ENCODE results near the gene PYGM.

PYGM gene

DNA sequence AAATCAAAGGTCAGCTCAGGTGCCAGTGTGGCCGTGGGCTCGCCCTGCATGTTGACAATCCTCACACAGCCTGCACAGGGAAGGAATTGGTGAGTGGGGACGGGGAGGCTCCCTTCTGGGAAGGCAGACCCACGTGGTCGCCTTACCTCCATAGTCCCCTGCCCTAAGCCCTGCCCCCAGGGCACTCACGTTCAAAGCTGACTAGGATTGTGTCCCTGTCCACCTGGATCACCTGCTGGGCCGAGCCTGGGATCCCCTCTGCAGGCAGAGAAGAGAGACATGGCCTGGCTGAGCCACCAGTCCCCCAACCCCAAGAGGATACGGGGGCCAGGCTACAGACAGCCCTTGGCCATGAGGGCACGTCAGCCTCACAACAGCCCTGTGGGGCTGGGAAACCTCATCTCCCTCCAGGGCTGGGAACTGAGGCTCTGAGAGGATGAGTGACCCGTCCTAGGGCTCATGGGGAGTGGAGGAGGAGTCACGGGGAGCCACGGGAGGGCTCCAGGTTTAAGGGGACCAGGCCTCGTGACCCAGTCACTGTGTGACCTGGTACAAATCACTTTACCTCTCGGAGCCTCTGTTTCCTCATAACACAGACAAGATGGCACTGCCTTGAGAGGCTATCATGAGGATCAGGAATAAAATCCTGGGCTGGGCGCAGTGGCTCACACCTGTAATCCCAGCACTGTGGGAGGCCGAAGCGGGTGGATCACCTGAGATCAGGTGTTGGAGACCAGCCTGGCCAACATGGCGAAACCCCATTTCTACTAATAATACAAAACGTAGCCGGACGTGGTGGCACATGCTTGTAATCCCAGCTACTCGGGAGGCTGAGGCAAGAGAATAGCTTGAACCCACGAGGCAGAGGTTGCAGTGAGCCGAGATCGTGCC, 30.7 kb upstream of the PYGM start:
- no peak for DNase-seq

- no peak for DNase-seq
Measured at GRCh38 chr11:64789331-64790204, 29.8 kb upstream of the PYGM start.

GRCh38 chr11:64788321-64789215, 28.8 kb upstream of the PYGM start:
- DNase-seq = no peak

- peak; percentile 63 for DNase-seq
Measured at GRCh38 chr11:64787526-64788320, 27.9 kb upstream of the PYGM start.

DNA sequence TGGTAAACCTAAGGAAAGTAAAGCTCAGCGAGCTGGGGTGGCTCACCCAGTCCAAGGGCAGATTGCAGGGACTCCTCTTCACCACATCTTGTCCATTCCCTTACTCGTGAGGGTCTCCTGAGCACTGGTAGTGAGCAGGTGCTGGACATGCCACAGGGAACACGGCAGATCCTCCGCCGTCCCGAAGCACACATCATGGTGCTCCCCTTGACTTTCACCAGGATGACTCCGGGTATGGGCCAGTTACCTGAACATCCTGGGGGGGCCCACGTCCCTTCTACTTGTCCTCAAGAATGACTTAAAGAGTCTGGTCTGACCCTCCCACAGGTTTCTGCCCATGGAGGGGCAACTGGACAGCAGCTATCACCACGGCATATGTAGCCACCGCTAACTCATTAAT, 26.5 kb upstream of the PYGM start:
- DNase-seq = no peak

DNA sequence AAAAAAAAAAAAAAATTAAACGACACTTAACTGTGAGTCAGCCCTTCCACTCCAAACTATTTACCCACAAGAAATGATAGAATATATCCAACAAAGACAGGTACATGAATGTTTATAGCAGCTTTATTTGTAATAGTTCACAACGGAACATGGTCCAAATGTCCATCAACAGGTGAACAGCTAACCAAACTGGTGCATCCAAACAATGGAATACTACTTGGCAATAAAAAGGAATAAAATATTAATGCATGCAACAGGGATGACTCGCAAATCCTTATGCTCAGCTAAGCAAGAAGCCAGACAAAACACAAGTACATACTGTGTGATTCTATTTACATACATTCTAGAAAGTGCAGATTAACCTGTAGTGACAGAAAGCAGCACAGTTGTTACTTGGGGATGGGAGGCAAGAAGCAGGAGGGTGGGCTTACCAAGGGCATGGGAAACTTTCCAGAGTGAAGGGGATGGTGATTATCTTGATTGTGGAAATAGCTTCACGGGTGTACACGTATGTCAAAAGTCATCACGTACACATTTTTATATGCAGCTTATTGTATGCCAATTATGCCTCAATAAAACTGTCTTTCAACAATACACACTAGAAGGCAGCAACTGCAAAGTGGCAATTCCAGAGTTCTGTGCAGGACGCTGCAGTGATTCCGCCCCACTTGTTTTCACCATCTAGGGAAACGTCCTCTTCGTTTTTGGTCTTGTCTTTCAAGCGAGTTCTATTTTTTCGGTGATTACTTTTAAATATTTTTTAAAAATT, 25.2 kb upstream of the PYGM start:
- no peak for DNase-seq

- peak; percentile 96 for DNase-seq
Measured at GRCh38 chr11:64778473-64779298, 18.9 kb upstream of the PYGM start, which contains the start of gene SF1. SF1 (minus strand) TSS chr11:64778542; CDS start chr11:64778392, 150 bp downstream.

GRCh38 chr11:64778223-64778472, 18.4 kb upstream of the PYGM start:
- DNase-seq = no peak

DNA sequence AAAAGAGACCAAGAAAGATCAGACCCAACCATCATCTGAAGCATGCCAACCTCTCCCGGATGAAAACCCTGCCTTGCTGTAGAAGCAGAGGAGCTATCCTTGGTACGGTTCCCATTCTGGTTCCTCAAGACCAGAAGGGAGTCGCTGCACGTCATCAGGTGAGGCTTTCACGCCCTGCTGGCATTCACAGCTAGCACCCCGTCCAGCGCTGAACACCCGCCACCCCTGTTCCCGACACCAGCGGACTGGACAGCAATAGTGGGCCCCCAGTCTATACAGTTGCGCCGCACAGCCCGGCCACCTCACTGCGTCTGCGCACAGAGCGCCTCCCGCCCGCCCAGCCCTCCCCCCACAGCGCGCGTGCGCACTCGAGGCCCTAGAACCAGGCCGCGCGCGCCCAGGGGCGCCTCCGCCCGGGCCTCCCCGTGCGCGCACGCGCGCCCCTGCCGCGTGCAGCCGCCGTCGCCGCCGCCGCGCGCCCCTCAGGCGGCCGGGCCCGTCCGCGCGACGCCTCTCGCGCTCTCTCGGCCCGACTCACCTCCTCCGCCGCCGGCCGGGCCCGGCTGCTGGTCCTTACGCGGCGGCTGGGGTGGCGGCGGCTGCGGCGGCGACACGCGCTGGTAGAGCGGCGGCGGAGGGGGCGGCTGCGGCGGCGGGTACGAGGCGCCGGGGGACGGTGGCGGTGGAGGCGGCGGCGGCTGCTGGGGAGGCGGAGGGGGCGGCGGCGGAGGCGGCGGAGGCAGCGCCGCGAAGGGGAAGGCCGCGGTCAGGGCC, 17.9 kb upstream of the PYGM start:
- peak; percentile 80 for DNase-seq

- peak; percentile 9 for DNase-seq
Measured at GRCh38 chr11:64776875-64777274, 17.1 kb upstream of the PYGM start.

DNA sequence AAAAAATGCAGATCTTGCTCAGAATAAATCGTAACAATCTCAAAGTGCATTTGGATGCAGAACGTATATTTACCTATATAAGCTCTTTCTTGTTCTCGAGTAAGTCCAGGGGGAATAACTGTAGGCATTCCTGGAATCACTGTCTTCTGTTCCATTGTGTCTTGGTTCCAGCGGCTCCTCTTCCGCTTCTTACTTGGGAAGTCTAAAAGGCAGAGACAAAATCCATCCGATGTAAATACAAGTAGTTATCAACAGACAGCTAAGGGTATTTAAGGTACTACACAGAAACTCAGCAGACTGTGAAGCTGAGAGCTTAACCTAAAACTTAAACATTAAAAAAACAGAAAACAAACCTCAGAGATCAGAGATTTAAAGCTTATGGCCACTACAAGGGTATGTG, 16.7 kb upstream of the PYGM start:
- no peak for DNase-seq

GRCh38 chr11:64774144-64774543, 14.4 kb upstream of the PYGM start:
- DNase-seq = no peak

GRCh38 chr11:64772303-64773018, 12.7 kb upstream of the PYGM start:
- no peak for DNase-seq

- no peak for DNase-seq
Measured at GRCh38 chr11:64771861-64772260, 12.1 kb upstream of the PYGM start.

- DNase-seq = no peak
Measured at GRCh38 chr11:64770120-64770519, 10.3 kb upstream of the PYGM start.

DNA sequence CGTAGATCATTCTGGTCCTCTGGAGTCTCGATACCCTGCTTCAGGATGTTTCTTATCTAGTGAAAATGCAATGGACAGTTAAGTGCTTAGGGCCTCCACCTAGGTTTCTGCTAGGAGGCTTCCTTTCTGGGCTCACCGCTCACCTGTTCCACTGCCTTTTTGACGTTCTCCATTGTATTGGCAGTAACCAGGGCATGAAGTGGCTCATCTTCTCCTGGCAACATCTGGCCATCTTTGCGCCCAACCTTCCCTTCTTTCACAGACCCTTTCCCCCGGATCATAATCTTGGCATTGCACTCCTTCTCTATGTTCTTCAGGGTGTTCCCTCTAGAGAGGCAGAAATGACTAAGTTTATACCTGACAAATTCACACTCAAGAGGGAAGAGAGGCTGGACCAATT, 9.5 kb upstream of the PYGM start:
- DNase-seq = no peak

GRCh38 chr11:64768300-64768694, 8.5 kb upstream of the PYGM start:
- DNase-seq = no peak

DNA sequence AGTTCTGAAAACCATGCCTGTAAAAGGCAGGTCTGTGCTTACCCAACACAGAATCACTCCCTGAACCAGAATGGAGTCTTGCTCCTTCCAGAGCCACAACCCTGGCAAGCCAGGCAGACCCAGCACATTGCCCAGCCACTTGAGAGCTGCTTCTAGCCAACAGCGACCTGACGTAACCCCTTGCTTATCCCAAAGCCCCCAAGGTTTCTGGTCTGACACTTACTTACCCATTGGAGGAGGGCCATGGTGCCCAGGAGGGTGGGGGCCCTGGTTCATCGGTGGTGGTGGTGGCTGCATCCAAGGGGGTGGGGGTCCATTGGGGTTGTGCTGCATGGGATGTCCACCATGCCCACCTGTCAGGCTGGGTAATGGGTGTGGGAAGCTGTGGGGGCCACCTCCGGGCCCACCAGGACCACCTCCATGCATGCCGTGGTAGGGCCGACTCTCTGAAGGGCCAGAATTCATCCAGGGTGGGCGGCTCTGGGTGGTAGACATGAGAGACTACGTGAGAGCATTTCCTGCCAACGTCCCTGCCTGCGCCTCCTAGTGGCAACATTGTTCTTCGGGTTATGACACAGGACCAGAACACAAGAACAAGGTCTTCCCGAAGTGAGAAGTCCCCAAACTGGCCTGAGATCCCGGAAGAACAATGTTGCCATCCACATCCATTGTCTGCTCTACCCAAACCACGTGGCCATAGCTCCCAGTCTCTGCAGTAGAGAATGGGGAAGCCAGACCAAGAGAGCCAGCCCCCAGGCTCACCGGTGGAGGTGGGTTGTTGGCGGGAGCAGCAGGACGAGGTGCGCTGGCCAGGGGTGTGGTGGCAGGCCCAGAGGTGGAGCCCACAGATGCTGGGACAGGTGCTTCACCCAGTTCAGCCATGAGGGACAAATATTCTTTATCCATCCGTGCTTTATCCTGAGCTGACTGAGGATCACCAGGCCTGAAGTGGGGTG, 7.8 kb upstream of the PYGM start:
- DNase-seq = peak; percentile 81
